KOPT-K1 (cell line): ENCODE measurements around the gene TUSC2.

ENCODE experiments used
- H3K27ac ChIP-seq: fragments of 200-600 bp; sonication (generic); 2 replicates; pipeline ENCODE4 v1.5.1; 2016; ENCODE audit warnings: antibody characterized with exemption, mild to moderate bottlenecking, low read depth, low read length; ENCODE audit not compliant: poor library complexity, severe bottlenecking
- H3K36me3 ChIP-seq: fragments of 200-600 bp; sonication (generic); 2 replicates; pipeline ENCODE4 v1.5.1; 2017; ENCODE audit warnings: antibody characterized with exemption, mild to moderate bottlenecking, low read length, moderate library complexity; ENCODE audit not compliant: insufficient read depth
- H3K9me3 ChIP-seq: fragments of 200-600 bp; sonication (generic); 2 replicates; pipeline ENCODE4 v1.5.1; 2017; ENCODE audit warnings: antibody characterized with exemption, low read length, mild to moderate bottlenecking; ENCODE audit not compliant: insufficient read depth, poor library complexity, severe bottlenecking

TUSC2 gene

DNA sequence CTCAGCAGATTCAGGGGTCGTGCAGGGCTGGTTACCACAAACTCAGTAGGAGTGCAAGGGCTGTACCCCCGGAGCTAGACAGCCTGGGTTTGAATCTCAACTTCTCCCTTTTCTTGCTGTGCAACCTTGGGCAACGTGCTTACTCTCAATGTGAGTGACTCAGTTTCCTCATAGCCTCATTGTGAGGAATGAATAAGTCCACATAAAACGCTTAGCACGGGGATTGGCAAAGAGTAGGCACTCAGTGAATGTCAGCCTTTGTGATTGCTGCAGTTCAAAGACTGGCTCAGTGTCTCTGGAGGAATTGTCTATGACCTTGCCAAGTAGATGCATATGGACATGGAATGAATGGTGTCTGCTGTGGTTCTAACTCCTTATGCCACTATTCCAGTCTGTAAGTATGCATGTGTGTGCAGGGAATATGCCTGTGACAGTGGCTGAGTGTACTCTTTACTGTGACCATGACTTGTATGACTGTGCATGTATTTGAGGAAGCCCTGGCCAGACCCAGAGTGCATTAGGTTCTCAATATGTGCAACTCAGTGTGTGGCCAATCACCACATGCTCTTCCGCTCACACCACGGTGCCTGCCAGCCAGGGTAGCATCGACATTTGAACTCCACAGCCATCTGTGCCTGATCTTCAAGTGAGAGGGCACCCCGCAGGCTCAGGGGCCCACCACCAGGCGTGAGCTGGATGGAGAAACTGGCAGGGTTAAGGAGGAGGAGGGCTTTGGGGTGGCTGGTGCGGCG, 27.9 kb downstream of the TUSC2 start:
- peak overlapping the region; percentile 62 for H3K27ac ChIP-seq
- H3K9me3 ChIP-seq, result no peaks in the 10 kb centered on the region
- no peaks in the 10 kb centered on the region for H3K36me3 ChIP-seq

DNA sequence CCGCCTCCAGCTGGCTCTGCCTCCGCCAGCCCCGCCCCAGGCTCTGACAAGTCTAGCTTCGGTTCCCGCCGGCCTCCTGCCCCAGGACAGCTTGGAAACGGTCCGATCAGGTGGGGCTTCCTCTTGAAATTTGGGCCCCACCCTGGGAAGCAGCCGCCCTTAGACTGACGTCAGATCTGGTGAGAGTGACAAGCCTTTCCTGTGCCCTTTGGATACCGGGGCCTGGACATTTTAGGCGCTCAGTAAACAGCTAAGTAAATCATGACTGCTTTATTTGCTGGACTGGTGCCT, 28.4 kb downstream of the TUSC2 start:
- peak overlapping the region; percentile 62 for H3K27ac ChIP-seq

DNA sequence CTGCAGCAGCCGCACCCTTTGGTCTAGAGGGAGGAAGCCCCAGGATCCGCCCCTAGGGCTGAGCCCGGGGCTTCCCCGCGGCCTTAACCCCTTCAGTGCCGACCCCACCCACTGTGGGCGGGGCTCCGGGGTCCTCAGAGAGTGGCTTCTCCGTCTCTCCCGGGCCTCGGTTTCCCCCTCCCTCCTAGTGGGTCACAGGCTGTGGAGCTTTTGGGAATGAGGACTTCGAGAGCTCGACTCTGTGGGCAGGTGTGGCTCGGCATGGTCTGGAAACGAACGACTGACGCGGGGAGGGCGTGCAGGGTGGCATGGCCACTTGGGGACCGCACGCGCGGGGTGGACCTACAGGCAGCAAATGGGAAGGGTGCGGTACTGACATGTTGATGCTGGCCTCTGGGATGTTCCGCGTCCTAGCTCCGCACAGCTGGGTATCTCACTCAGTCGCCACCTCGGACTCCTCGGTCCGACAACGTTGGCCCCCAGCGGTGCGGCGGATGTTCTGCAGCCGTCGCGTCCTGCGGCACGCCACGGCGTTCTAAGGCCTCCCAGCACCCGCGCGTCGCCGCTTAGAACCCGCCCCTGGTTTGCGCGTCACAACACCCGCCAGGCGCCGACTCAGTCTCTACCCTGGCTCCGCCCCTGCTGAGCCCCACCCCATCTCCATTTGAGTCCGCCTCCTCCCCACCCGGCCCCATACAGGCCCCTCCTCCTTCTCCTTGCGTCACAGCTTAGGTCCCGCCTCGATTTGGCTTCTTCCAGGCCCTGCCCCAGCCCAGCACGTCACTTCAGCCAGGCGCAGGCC, 29.0 kb downstream of the TUSC2 start, which contains the start of the genes HYAL3 and NAA80:
HYAL3 (minus strand) TSS at position 570 of the 802 bp plus-strand sequence. CDS start 3,803 bp downstream, outside the sequence.
NAA80 (minus strand) TSS at position 570 of the 802 bp plus-strand sequence. CDS start 1,942 bp downstream, outside the sequence.
- peak within 1 kb of the TSS; percentile 79 for H3K27ac ChIP-seq
- H3K9me3 ChIP-seq, result no peaks in the 10 kb centered on the region
- no peaks in the 10 kb centered on the region for H3K36me3 ChIP-seq

More for the DNA sequence above, 28.4 kb downstream of the TUSC2 start:
- no peaks in the 10 kb centered on the region for H3K9me3 ChIP-seq
- H3K36me3 ChIP-seq, result no peaks in the 10 kb centered on the region

DNA sequence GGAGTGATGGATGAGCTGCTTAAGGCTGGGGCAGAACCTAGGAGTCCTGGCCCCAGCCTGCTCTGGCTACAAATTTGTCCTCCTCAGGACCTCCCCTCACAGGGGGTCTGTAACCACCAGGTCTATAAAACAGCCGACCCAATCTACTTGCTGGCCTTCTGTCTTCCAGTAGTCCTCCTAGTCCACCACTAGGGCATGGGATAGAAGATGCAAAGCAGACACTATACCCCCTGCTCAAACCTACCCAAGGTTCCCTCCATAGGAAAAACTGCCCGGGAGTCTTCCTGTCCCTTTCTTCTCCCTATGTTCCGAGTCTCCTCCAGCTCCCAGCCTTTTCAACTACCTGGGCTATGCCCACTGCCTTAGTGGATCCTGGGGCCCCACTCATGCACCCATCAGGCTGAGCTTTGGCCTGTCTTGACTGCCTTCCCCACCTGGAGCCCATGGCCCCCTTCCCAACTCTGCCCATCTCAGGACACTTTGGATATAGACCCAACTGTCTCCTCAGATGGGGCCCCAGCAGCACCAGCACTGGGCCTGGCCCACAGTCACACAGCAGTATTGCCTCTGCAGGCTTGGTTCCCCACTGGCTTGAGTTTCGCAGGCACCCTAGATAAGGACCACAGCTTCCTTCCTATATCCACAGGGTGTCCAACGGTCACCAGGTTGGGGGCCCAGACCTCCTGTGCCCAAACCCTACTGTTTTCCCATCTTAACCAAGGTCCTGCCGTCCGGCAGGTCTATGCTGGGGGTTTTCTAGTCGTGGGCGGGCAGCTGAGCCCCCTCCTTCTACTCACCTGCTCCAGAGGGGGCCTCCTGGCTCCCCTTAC, 29.9 kb downstream of the TUSC2 start:
- Histone ChIP-seq H3K27ac (peak overlapping the region; percentile 79), H3K9me3 (no peaks in the 10 kb centered on the region), H3K36me3 (no peaks in the 10 kb centered on the region)

DNA sequence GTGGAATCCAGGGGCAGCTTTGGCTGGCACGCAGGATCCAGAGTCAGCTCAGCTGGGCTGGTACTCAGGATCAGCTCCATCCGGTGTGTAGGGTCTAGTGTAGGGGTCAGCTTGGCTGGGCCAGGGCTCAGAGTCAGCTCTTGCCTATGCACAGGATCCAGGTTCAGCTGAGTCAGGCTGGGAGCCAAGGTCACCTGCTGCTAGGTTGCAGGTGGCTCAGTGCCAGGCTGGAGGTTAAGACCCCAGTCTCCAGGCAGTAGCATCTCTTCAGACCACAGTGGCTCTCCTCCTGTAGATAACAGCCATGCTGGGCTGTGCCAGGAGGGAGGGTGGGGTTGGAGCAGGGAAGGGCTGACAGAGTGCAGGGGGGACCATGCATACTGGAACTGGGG, 30.6 kb downstream of the TUSC2 start:
- no peaks in the 10 kb centered on the region for H3K36me3 ChIP-seq
- no peaks in the 10 kb centered on the region for H3K9me3 ChIP-seq
- H3K27ac ChIP-seq, result no peak overlapping the region

DNA sequence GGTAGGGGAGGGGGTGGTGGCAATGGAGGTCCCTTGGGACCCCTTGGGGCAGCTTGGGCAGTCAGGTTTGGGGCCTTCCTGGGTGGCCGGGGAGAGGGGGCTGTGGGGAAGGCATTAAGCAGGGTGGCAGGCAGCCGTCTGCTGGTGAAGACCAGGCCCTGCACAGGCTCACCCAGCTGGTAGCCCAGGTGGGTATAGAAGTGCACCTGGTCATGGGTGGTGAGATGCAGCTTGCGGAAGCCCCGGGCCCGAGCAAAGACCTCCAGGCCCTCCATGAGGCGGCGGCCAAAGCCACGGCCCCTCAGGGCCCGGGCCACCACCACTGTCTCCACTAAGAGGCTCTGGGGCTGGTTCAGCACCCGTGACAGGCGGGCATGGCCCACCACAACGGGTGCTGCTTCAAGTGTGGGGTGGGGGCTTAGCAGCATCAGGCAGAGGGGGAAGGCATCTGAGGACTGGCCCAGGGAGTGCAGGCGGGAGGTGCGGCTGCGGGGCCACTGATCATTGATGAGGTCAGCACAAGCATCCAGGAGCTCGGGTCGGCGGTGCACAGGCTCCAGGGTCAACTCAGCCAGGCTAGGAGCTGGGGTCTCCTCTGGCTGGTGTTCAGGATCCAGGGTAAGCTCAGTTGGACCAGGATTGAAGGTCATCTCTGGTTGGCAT, 31.2 kb downstream of the TUSC2 start:
- H3K9me3 ChIP-seq, result no peaks in the 10 kb centered on the region
- no peaks in the 10 kb centered on the region for H3K36me3 ChIP-seq
- H3K27ac ChIP-seq, result no peak overlapping the region

DNA sequence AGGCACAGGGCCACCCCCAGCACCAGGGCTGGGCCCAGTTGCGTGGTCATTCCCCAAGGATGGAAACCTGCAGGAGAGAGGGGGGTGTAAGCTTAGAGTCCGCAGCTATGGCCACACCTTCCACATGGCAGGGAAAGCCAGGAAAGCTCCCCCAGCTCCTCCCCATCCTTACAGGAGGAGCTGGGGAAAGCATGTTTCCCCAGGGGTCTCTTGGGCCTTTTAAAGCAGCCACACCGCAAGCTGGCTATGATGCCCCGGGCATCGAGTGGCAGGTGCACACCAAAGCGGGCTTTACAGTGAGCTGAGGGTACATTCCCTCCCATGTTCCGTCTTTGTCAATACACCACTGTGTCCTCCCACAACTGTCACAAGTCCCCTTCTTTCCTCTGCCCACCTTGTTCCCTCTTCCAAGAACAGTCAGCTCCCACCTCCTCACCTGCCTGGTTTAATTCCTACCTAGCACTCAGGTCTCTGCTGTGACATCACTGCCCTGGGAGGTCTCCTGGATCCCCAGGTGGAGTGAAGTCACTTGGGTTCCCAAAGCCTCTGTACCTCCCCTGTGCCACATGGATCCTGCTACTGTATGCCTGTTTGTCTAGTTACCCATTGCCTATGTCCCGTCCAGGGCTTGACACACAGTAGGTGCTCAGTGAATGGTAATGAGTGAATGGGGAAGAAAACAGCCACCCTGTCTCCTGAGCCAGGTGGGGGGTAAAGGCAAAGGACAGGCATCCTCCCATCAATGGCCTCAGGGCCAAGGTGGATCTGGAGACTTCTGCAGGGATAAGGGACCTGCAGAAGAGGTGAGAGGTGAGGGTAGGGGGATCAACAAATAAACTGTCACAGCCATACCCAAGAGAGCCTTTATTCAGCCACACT, 32.2 kb downstream of the TUSC2 start:
- Histone ChIP-seq H3K9me3 (no peaks in the 10 kb centered on the region), H3K36me3 (no peaks in the 10 kb centered on the region), H3K27ac (no peak overlapping the region)

DNA sequence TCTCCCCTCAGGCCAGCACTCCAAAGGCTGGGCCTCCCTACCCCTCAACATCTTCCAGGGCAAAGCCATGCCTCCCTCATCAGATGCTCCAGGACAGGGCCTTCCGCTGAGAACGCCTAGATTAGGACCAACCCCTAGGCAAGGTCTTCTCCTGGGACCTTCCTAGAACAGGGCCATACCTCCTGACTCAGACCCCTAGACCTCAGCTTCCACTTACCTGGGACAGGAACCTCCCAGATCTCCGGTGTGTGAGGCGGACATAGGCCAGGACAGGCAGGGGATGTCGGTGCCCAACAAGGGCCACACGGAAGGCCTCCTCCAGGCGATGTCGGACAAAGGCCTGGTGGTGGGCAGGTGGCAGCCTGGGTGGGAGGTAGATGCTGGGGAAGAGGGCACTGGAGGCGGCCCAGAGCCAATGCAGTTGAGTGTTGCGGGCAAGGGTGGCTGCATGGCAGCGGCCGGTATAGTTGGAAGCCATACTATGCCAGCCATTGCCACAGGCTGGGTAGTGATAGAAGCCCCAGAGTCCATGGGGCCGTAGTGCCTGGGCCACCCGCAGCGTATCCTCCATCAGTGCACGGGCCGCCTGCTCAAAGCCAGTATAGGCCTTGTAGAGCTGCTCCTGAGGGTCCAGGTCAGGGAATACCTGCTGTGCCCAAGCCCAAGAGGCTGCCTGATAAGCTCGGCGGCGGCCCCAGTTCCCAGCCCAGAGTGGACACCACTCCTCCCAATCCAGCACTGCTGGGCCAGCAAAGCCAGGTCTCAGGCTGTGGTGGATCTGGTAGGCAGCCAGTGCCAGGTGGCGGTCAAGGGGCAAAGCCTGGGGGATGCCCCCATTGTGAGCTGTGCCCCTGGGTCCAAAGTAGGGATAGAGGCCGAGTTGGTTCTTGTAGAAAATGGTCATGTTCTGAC, 33.3 kb downstream of the TUSC2 start:
- H3K27ac ChIP-seq, result no peak overlapping the region
- peaks cover 9% of the 10 kb centered on the region for H3K36me3 ChIP-seq
- no peaks in the 10 kb centered on the region for H3K9me3 ChIP-seq

DNA sequence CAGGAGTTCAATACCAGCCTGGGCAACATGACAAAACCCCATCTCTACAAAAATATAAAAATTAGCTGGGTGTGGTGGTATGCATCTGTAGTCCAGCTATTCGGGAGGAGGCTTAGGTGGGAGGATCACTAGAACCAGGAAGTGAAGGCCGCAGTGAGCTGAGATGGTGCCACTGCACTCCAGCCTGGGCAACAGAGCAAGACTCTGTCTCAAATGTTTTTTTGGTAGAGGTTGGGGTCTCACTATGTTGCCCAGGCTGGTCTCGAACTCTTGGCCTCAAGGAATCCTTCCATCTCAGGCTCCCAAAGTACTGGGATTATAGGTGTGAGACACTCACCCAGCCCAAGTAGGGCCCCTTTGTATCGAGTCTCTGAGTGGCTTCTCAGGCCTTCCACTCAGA, 33.9 kb downstream of the TUSC2 start:
- Histone ChIP-seq H3K36me3 (peaks cover 16% of the 10 kb centered on the region), H3K9me3 (no peaks in the 10 kb centered on the region), H3K27ac (no peak overlapping the region)

DNA sequence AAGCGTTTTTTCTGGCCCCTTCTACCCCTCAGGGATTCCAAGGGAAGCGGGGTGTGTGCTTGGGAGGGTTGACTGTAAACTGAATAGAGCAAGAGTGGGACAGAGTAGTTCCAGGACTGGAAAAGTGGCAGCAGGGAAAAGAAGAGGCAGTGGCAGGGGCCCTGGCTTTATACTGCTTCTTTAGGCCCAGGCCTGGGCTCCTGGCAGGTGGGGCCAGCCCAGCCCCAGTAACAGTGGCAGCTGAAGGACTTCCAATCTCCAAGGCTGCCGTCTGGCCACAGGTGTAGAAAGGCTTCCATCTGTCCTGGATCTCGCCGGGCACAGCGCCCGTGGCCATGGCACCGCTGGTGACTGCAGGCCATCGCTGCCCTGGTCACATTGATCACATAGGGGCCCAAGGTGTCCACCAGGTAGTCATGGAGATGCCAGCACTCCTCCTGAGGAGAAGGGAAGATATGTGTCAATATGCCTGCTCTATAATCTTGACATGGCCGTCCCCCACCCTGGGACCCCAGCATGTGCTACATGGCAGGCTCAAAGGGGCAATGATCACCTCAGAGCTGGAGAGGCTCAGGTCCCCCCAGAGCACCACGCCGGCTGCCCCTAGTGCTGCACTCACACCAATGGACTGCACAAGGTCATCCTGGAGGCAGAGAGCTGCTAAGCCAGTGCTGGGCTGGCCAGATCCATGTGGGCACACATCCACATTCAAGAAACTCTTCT, 34.8 kb downstream of the TUSC2 start:
- H3K27ac ChIP-seq, result peak overlapping the region; percentile 79
- peaks cover 24% of the 10 kb centered on the region for H3K36me3 ChIP-seq
- H3K9me3 ChIP-seq, result no peaks in the 10 kb centered on the region

DNA sequence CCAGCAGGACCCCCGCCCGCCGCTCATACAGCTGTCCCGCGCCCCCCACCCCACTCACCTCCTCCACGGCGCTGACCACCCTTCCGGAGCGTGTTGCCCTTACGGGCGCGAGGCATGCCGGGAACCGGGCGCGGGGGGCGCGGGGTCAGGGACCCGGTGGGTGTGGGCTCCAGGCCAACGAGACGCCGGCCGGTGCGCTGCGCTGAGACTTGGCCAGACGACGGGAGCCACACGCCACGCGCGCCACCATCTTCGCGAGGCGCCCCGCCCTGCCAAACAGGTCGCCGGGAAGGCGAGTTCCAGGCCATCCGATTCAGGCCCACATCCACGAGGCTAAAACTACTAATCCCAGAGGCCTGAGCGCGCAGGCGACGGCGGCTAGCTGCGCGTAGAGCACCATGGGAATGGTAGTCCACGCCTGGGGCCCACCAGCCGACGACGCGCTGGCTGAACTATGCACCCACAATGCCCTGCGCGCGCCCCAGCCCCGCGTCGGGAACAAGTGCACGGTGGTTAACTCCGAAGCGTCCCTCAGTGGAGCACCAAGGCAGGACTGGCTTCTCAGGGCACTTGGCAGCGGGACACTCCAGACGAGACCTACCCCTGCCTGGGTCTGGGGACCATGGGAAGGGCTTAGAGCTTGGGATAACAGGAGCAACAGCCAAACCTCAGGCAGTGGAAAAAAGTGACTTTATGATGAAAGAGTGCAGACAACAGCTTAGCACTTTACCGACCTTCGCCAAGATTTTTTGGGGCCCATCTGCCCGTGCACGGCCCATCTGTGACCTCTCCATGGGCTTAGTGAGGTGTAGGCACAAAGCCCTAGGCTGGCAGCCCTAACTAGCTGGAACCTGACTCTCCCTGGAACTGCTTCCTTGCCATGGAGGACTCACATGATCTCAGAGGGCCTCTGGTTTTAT, 35.6 kb downstream of the TUSC2 start, which contains the start of gene IFRD2:
IFRD2 (minus strand) TSS at position 271 of the 920 bp plus-strand sequence; CDS start at position 116, 155 bp downstream.
- Histone ChIP-seq H3K27ac (peak within 1 kb of the TSS; percentile 79), H3K9me3 (no peaks in the 10 kb centered on the region), H3K36me3 (peaks cover 32% of the 10 kb centered on the region)
